ENCODE measurements around the gene PPIL3.

DNA sequence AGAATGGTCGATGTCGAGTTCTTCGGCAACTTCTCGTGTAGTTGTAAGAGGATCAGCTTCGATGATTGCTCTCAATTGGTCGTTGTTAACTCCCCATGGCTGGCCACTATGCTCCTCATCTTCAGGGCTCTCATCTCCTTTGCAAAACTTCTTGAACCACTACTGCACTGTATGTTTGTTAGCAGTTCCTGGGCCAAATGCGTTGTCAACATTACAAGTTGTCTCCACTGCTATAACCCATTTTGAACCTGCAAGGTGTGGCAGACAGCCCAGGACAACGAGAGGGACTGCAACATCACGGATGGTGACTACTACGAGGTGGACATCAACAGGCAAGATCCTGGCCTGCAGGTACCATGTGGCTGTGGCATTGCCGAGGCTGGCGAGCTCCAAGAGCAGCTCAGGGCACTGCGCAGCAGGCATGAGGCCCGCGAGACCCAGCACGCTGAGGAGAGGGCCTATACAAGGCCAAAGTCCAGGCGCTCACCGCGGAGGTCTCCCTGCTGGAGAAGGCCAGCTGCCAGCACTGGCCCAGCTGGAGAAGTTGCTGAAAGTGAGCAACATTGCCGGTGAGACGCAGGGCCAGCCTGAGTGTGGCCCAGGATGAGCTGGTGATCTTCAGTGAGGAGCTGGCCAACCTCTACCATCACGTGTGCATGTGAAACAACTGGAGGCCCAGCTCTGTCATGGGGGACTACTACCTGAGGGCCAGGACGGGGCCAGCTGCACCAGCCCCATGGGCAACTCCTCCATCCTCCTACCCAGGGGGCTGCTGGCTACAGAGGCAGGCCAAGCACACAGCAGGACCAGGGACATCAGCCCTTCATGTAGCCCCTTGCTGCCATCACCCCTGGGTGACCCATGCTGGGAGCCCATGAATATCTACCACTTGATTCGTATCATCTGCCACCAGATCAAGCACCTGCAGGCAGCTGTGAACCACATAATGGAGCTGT, 44.6 kb downstream of the PPIL3 start:
- TF ChIP-seq POLR2AphosphoS5 (IDR thresholded peaks at IDR 0.05; ENCODE audit: low read depth, low read length): no peak
- no peak for TF ChIP-seq POLR2A (IDR thresholded peaks at IDR 0.05; ENCODE audit: low read depth, low read length)
- TF ChIP-seq POU2F2 (IDR thresholded peaks at IDR 0.05; ENCODE audit: low read depth, low read length): no peak
- no peak for TF ChIP-seq TAF1 (IDR thresholded peaks at IDR 0.05; ENCODE audit: low read depth, low read length)

All from GM12891 (cell line).